IPS-NIHi11 (cell line): Measurements from ENCODE around the gene CACNG3.
"Not testable (repeated sequence)": the region's sequence is repeated elsewhere in the genome, so short reads cannot be mapped to it uniquely, and the experiment has no call there.

Experiments
- DNase-seq: peaks from one replicate; pipeline ENCODE4 v3.0.0; 2012; ENCODE audit warnings: mixed read lengths, low spot score

The CACNG3 gene

DNA sequence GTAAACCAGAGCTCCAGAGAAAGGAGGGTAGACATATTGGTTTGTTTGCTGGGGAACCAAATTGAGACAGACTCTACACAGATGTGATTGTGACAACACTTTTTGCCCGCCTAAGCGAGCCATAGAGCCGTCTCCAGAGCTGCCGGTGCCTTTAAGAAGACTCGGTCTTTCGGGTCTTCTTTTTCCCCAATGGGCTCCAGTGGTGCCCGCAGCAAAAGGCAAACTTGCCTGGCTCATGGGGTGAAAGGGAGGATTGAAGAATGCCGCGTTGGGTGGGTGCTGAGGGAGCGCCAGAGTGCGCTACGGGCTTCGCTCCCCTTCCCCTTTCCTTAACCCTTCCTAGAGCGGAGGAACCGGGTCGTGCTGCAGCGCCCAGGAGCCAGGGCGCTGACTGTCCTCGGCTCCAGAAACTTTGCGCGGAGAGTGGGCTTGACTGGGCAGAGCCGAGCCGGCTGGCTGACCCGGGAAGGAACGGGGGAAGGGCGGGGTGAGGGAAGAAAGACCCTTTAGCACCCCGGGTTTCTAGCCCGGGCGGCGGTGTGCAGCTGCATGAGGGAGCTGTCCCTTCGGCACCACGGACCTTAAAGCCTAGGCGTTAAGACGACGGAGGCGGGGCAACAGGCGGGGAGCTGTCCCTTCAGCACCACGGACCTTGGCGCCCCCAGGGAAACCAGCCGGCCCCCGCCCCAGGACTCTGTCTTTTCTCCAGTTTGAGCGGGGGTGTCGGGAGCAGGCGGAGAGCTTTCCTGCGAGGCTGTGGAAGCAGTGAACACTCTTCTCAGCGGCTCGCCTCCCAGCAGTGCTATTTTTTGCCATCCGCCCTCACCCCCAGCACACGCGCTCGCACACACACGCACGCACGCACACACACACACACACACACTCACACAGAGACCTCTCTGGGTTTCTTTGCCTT, at the start of gene CACNG3:
Gene CACNG3, plus strand, starts transcription at position 880 of the 916 bp plus-strand sequence. CDS start 420 bp downstream, outside the sequence.
- DNase-seq = peak; percentile 95

GRCh38 chr16:24206926-24207325, 49.2 kb upstream of the CACNG3 start:
- DNase-seq = no peak

- DNase-seq = peak; percentile 62
Observed at GRCh38 chr16:24208710-24209109, 47.4 kb upstream of the CACNG3 start.

DNA sequence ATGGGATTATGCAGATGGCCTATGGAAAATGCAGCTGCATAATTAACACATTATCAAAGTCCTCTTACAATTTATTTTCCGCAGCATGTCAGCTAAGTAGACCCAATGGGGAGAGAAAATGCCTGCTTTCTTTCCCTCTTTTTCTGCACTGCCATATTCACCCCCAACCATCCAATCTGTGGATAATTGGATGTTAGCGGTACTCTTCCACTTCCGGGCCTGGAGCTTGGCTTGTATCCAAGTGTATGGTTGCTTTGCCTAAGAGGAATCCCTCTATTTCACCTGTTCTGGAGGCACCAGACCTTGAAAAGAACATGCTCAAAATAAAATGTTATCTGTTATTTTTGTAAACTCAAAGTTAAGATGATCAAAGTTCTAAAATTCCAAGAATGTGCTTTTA, 41.1 kb upstream of the CACNG3 start:
- DNase-seq = no peak

GRCh38 chr16:24216961-24217360, 39.2 kb upstream of the CACNG3 start:
- DNase-seq = no peak

- no peak for DNase-seq
Observed at GRCh38 chr16:24217461-24217860, 38.7 kb upstream of the CACNG3 start.

GRCh38 chr16:24218299-24218698, 37.8 kb upstream of the CACNG3 start:
- no peak for DNase-seq

GRCh38 chr16:24221219-24221618, 34.9 kb upstream of the CACNG3 start:
- no peak for DNase-seq

- no peak for DNase-seq
Observed at GRCh38 chr16:24228514-24228913, 27.6 kb upstream of the CACNG3 start.

DNA sequence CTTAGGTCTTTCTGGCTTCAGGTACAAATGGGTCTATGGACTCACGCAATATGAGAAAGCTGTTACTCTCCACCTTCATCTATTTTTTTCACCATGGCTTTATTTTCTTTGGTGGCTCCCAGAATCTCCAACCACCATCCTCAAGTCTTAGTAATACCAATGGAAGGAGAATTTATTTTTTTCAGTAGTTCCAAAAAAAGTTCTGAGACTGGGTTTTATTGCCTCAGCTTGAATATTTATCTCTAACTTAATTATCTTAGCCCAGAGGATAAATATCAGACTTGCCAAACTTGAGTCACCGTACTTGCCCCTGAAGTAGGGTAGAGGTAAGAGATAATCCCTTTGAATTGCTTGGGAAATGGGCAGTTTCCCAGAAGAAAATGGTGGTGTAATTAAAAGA, 23.2 kb upstream of the CACNG3 start:
- DNase-seq = no peak

- no peak for DNase-seq
Observed at GRCh38 chr16:24234737-24235136, 21.4 kb upstream of the CACNG3 start.

DNA sequence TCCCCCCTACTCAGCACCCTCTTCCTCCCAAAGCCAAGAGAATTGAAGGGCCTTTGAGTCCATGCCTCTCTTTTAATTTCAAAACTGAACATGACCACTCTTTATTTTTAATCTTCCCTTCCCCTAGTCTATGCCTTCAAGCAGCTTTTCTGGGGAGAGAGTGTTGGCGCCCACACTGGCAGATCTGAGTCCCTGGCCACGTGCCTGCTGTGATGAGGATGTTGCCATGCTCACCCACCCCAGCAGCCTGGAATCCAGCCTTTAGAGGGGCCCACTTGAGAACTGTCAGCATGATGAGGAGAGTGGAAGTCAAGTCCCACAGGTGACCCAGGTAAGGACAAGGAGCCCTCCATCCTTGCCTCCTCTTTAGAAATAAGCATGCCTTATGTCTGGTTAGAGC, 20.3 kb upstream of the CACNG3 start:
- DNase-seq = no peak

- DNase-seq = not testable (repeated sequence)
Observed at GRCh38 chr16:24238846-24239245, 17.3 kb upstream of the CACNG3 start.

GRCh38 chr16:24246911-24247607, 9.1 kb upstream of the CACNG3 start:
- DNase-seq = no peak

DNA sequence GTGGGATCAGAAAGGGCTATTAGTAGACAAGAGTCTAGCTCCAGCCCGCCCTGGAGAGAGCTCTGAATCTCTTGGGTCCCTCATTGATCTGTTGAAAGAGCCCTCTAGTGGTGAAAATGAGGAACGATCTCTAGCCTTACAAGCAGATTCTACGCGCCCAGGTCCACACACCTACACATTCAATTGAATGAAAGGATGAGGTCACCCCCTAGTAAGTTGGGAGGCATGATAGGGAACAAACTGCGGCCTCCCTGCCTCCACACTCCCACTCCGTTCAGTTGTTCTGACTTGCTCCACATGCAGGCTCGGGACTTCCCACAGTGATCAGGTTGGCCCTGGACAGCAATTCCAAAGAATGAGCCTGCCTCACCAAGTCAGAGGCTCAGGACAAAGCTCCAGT, 2.9 kb upstream of the CACNG3 start:
- DNase-seq = peak; percentile 75

- peak; percentile 36 for DNase-seq
Observed at GRCh38 chr16:24257958-24258357, 1.8 kb downstream of the CACNG3 start.

GRCh38 chr16:24258791-24259190, 2.7 kb downstream of the CACNG3 start:
- no peak for DNase-seq

DNA sequence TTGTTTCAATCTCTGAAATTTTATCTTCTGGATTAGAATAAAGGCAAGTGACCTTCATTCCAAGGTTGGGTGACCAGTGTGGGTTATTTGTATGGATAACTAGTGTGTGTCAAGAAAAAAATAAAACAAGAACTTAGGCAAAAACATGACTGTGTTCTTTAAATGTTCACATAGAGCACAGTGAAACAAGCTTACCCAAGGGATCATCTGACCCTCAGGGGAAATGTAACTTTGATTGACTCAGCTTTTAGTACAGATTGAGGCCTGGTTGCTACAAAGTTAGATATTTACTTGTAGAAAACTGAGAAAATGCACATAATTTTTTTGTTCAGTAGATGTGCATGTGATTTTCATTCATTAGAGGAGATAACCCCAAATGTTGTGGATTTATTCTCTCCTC, 6.7 kb downstream of the CACNG3 start:
- no peak for DNase-seq

- no peak for DNase-seq
Observed at GRCh38 chr16:24270721-24271442, 14.7 kb downstream of the CACNG3 start.

DNA sequence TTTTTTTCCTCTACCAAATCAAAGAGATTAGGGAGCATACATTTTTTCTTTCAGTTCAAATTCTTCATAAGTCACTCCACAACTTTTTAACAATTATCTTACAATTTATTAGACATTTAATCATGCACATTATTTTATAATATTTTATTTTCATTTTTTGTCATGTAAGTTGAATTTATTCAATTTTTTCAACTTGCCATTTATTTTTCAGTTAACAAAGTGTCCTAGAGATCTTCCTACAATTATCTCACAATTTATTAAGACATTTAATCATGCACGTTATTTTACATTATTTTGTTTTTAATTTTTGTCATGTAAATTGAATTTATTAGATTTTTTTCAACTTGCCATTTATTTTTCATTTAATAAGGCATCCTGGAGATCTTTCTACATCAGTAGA, 16.2 kb downstream of the CACNG3 start:
- DNase-seq = no peak

- no peak for DNase-seq
Observed at GRCh38 chr16:24273508-24274182, 17.5 kb downstream of the CACNG3 start.

DNA sequence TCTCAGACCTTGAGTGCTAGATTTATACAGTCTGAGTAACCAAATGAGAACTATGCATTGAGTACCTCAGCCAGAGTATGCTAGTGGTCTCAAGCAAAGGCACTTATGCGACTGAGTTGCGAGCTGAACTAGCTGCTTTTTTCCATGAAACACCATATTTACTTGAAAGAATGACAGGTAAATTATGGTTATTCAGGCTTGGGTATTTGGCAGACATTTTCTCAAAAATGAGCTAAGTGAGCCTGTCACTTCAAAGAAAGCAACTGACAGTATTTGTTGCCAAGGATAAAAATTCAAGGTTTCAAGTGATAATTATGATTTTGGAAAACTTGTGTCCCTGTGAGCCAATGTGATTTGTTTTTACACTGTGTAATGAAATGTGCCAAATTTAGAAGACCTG, 19.3 kb downstream of the CACNG3 start:
- no peak for DNase-seq
